ENCODE results near the gene IGDCC3.

Gene IGDCC3

DNA sequence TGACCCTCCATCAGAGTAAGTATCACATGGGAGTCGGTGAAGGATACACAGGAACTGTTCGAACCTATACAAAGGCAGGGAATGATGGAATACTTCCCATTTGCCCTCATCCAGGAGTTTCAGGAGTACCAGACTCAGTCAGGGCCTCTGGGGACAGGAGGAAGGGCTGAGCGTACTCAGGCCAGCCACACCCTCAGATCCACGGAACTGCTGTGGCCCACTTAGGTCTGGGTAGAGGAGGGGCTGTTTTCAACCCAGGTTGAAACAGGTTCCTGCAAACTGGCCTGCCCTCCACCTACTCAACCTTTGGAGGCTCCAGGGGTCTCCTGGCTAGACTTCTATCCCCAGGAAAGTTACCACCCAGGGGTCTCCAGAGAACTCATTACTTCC, 6.7 kb upstream of the IGDCC3 start:
- Histone ChIP-seq H3K79me2 (ENCODE audit: insufficient read depth, low read length) (no peaks in the 10 kb centered on the region), H2AFZ (ENCODE audit: low read length) (no peak overlapping the region), H3K27me3 (ENCODE audit: insufficient read depth, low read length) (no peaks in the 10 kb centered on the region), H3K4me2 (ENCODE audit: low read length) (no peak overlapping the region), H3K36me3 (ENCODE audit: insufficient read depth, low read length) (no peaks in the 10 kb centered on the region), H3F3A (ENCODE audit: insufficient read depth, low read length) (no peaks in the 10 kb centered on the region), H3K9me2 (ENCODE audit: low read depth, low read length) (no peaks in the 10 kb centered on the region), H3K4me3 (ENCODE audit: low read depth, low read length, poor library complexity, severe bottlenecking) (no peak overlapping the region), H4K20me1 (ENCODE audit: insufficient read depth, low read length) (no peaks in the 10 kb centered on the region), H3K4me1 (ENCODE audit: insufficient read depth, low read length, severe bottlenecking) (peaks cover 7% of the 10 kb centered on the region), H3K9ac (ENCODE audit: low read length) (no peak overlapping the region), H3K27ac (ENCODE audit: low read depth, low read length, poor library complexity, severe bottlenecking) (no peak overlapping the region), H3K9me3 (ENCODE audit: low read length) (no peaks in the 10 kb centered on the region)
- TF ChIP-seq EZH2 (IDR thresholded peaks at IDR 0.05; ENCODE audit: borderline replicate concordance, low read length), result no peak
- TF ChIP-seq, protein P1, sequence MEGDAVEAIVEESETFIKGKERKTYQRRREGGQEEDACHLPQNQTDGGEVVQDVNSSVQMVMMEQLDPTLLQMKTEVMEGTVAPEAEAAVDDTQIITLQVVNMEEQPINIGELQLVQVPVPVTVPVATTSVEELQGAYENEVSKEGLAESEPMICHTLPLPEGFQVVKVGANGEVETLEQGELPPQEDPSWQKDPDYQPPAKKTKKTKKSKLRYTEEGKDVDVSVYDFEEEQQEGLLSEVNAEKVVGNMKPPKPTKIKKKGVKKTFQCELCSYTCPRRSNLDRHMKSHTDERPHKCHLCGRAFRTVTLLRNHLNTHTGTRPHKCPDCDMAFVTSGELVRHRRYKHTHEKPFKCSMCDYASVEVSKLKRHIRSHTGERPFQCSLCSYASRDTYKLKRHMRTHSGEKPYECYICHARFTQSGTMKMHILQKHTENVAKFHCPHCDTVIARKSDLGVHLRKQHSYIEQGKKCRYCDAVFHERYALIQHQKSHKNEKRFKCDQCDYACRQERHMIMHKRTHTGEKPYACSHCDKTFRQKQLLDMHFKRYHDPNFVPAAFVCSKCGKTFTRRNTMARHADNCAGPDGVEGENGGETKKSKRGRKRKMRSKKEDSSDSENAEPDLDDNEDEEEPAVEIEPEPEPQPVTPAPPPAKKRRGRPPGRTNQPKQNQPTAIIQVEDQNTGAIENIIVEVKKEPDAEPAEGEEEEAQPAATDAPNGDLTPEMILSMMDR (IDR thresholded peaks at IDR 0.05; ENCODE audit: low read length), result no peak

DNA sequence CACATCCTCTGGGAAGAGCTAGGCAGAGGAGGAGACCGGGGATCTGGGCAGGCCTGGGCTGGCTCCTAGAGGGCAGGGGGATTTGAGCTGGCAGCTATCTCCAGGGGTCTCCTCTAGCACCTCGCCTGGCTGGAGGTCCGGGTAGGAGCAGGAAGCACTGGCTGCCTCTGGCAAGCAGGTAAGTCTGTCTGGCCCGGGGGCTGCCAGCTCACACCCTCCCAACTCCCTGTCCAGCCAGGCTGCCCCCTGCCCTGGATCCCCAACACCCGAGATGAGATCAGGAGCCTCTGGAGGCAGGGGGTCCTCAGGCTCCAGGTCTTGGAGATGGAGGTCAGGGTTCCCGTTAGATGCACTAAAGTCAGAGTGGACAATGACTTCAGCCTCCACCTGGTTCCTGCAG, 6.2 kb upstream of the IGDCC3 start:
- Histone ChIP-seq H3K27ac (ENCODE audit: low read depth, low read length, poor library complexity, severe bottlenecking) (no peak overlapping the region), H3K9ac (ENCODE audit: low read length) (no peak overlapping the region), H3K4me2 (ENCODE audit: low read length) (no peak overlapping the region)

DNA sequence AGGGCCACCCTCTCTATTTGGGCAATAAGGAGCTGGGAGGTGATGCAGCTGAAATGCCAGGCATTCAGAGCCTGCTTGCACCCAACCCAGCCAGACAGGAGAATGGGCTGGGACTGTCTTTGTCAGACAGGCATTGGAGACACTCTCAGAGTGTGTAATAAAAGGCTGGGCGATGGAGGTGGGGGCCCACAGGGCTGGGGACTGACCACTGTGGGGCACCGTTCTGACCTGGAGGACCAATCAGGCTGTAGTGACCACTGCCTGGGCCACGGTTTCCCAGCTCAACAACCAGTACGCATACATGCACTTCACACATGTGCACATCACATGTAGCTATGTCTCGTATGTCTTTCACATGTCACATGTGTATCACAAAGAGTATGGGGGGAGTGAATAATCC, 5.7 kb upstream of the IGDCC3 start:
- Histone ChIP-seq H3K9ac (ENCODE audit: low read length) (no peak overlapping the region), H3K4me1 (ENCODE audit: insufficient read depth, low read length, severe bottlenecking) (peaks cover 7% of the 10 kb centered on the region), H3K27ac (ENCODE audit: low read depth, low read length, poor library complexity, severe bottlenecking) (no peak overlapping the region), H4K20me1 (ENCODE audit: insufficient read depth, low read length) (no peaks in the 10 kb centered on the region), H3K36me3 (ENCODE audit: insufficient read depth, low read length) (no peaks in the 10 kb centered on the region), H3K9me2 (ENCODE audit: low read depth, low read length) (no peaks in the 10 kb centered on the region), H3K27me3 (ENCODE audit: insufficient read depth, low read length) (no peaks in the 10 kb centered on the region), H3F3A (ENCODE audit: insufficient read depth, low read length) (no peaks in the 10 kb centered on the region), H2AFZ (ENCODE audit: low read length) (no peak overlapping the region), H3K4me2 (ENCODE audit: low read length) (no peak overlapping the region), H3K79me2 (ENCODE audit: insufficient read depth, low read length) (no peaks in the 10 kb centered on the region), H3K9me3 (ENCODE audit: low read length) (no peaks in the 10 kb centered on the region), H3K4me3 (ENCODE audit: low read depth, low read length, poor library complexity, severe bottlenecking) (no peak overlapping the region)
- TF ChIP-seq EZH2 (IDR thresholded peaks at IDR 0.05; ENCODE audit: borderline replicate concordance, low read length), result no peak
- TF ChIP-seq, protein P1 (IDR thresholded peaks at IDR 0.05; ENCODE audit: low read length), result no peak

More for the DNA sequence above, 6.2 kb upstream of the IGDCC3 start:
- H3K36me3 ChIP-seq (ENCODE audit: insufficient read depth, low read length), result no peaks in the 10 kb centered on the region
- no peaks in the 10 kb centered on the region for H3K9me3 ChIP-seq (ENCODE audit: low read length)
- H3K4me1 ChIP-seq (ENCODE audit: insufficient read depth, low read length, severe bottlenecking), result peaks cover 7% of the 10 kb centered on the region
- no peak overlapping the region for H2AFZ ChIP-seq (ENCODE audit: low read length)
- no peaks in the 10 kb centered on the region for H3K27me3 ChIP-seq (ENCODE audit: insufficient read depth, low read length)
- no peak for TF ChIP-seq EZH2 (IDR thresholded peaks at IDR 0.05; ENCODE audit: borderline replicate concordance, low read length)
- TF ChIP-seq, protein P1 (IDR thresholded peaks at IDR 0.05; ENCODE audit: low read length), result no peak
- no peaks in the 10 kb centered on the region for H3K9me2 ChIP-seq (ENCODE audit: low read depth, low read length)
- H3K79me2 ChIP-seq (ENCODE audit: insufficient read depth, low read length), result no peaks in the 10 kb centered on the region
- H3F3A ChIP-seq (ENCODE audit: insufficient read depth, low read length), result no peaks in the 10 kb centered on the region
- no peaks in the 10 kb centered on the region for H4K20me1 ChIP-seq (ENCODE audit: insufficient read depth, low read length)
- H3K4me3 ChIP-seq (ENCODE audit: low read depth, low read length, poor library complexity, severe bottlenecking), result no peak overlapping the region
